Measurements from ENCODE around the gene RNU5D-1. TPM values are rescaled to one million over a fixed set of nuclear protein-coding genes. Genes with fewer than 3 reads are reported as not detected.

The RNU5D-1 gene
- total and polyA plus RNA-seq, 10 of the 15 experiments (the other 5 are each of a cell fraction or from before 2014, with no cell fraction given), result not detected

DNA sequence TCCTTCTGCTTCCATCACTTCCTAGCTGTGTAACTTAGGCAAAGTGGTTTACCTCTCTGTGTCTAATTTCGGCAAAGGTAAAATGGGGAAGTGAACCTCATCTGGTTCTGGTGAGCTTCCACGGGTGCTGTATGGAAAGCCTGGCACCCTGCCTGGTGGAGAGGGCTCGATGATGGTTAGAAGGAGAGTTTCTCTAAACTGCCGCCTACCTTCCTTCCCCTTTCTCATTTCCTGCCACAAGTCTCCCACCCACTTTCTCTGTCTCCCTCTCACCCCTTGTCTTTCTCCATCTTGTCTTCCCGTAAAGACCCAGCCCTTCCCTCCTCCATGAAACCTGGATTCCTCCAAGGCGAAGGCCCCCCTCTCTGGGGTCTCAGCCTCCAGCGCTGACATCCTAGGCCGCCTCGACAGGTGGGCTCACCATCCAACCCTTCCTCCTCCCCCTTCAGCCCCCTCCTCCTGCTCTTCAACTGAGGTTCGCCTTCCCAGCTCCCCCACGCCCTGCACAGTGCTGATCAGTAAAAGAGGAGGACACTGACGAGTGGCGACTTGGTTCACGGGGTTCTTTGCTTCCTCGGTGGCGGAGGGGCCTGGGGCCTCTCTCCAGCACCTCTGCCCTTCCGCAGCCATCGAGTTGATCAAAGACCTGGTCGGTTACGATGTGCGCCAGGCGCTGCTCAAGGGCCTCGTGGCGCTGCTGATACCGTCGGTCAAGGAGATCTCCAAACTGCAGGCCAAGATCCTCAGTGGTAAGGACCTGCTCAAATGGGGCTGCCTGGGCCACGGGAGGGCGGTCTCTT is 7.3 kb downstream of the RNU5D-1 start (continued):
- TF ChIP-seq, protein P1, sequence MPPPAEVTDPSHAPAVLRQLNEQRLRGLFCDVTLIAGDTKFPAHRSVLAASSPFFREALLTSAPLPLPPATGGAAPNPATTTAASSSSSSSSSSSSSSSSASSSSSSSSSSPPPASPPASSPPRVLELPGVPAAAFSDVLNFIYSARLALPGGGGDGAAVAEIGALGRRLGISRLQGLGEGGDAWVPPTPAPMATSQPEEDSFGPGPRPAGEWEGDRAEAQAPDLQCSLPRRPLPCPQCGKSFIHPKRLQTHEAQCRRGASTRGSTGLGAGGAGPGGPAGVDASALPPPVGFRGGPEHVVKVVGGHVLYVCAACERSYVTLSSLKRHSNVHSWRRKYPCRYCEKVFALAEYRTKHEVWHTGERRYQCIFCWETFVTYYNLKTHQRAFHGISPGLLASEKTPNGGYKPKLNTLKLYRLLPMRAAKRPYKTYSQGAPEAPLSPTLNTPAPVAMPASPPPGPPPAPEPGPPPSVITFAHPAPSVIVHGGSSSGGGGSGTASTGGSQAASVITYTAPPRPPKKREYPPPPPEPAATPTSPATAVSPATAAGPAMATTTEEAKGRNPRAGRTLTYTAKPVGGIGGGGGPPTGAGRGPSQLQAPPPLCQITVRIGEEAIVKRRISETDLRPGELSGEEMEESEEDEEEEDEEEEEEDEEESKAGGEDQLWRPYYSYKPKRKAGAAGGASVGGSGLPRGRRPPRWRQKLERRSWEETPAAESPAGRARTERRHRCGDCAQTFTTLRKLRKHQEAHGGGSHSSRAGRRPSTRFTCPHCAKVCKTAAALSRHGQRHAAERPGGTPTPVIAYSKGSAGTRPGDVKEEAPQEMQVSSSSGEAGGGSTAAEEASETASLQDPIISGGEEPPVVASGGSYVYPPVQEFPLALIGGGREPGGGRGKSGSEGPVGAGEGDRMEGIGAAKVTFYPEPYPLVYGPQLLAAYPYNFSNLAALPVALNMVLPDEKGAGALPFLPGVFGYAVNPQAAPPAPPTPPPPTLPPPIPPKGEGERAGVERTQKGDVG (CRISPR knock-in tag; IDR thresholded peaks at IDR 0.05), result no peak
- TF ChIP-seq IRF4 (IDR thresholded peaks at IDR 0.05; ENCODE audit: low read depth, low read length) (peak; percentile 45; the same call in 1 of the 2 replicates), NFIC (IDR thresholded peaks at IDR 0.05; ENCODE audit: low read depth, low read length) (0 out of 2 replicates have a peak, but pooled peaks have one; percentile 33), CEBPB (IDR thresholded peaks at IDR 0.05; ENCODE audit: borderline replicate concordance in 1 of 2, low read depth in 2 of 2, low read length in 2 of 2) (no peak), GATAD2B (conservative IDR thresholded peaks at IDR 0.05; ENCODE audit: low read depth) (peak; percentile 50; the same call in 1 of the 2 replicates), MTA3 (IDR thresholded peaks at IDR 0.05; ENCODE audit: borderline replicate concordance, low read length) (peak; percentile 76; the same call in 1 of the 2 replicates), NFYB (IDR thresholded peaks at IDR 0.05; ENCODE audit: insufficient read depth, low read depth, low read length) (no peak), YY1 (IDR thresholded peaks at IDR 0.05; ENCODE audit: low read depth, low read length) (peak; percentile 40; the same call in 1 of the 2 replicates), NR2C2 (IDR thresholded peaks at IDR 0.05; ENCODE audit: borderline replicate concordance, control insufficient read depth, insufficient read length, low read depth) (no peak), EGR1 (IDR thresholded peaks at IDR 0.05; ENCODE audit: borderline replicate concordance in 1 of 2, low read depth in 2 of 2, low read length in 2 of 2) (peak in 1 of 2 experiments; percentile 52; a peak in 1 of 3 replicates), RUNX3 (IDR thresholded peaks at IDR 0.05; ENCODE audit: low read length) (peak; percentile 76), SMAD1 (IDR thresholded peaks at IDR 0.05; ENCODE audit: low read depth, partially characterized antibody) (no peak)
- TF ChIP-seq, protein P2, sequence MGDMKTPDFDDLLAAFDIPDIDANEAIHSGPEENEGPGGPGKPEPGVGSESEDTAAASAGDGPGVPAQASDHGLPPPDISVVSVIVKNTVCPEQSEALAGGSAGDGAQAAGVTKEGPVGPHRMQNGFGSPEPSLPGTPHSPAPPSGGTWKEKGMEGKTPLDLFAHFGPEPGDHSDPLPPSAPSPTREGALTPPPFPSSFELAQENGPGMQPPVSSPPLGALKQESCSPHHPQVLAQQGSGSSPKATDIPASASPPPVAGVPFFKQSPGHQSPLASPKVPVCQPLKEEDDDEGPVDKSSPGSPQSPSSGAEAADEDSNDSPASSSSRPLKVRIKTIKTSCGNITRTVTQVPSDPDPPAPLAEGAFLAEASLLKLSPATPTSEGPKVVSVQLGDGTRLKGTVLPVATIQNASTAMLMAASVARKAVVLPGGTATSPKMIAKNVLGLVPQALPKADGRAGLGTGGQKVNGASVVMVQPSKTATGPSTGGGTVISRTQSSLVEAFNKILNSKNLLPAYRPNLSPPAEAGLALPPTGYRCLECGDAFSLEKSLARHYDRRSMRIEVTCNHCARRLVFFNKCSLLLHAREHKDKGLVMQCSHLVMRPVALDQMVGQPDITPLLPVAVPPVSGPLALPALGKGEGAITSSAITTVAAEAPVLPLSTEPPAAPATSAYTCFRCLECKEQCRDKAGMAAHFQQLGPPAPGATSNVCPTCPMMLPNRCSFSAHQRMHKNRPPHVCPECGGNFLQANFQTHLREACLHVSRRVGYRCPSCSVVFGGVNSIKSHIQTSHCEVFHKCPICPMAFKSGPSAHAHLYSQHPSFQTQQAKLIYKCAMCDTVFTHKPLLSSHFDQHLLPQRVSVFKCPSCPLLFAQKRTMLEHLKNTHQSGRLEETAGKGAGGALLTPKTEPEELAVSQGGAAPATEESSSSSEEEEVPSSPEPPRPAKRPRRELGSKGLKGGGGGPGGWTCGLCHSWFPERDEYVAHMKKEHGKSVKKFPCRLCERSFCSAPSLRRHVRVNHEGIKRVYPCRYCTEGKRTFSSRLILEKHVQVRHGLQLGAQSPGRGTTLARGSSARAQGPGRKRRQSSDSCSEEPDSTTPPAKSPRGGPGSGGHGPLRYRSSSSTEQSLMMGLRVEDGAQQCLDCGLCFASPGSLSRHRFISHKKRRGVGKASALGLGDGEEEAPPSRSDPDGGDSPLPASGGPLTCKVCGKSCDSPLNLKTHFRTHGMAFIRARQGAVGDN (IDR thresholded peaks at IDR 0.05), result no peak; the same call in 1 of the 2 replicates
